A673 (cell line): ENCODE measurements around the gene RALBP1. TPM values are rescaled to one million over a fixed set of nuclear protein-coding genes. Genes with fewer than 3 reads are reported as not detected.
"Not testable (repeated sequence)": the region's sequence is repeated elsewhere in the genome, so short reads cannot be mapped to it uniquely, and the experiment has no call there.

Experiments used
- BruUV-seq: library from RNA; stranded (reverse); fragments of 400-500 nt; replicated peaks from 2 replicates; lab custom pipeline; 2021; lab: Mats Ljungman, UMichigan
- CTCF ChIA-PET: fragments of 300-600 bp; sonication (Branson Sonifier 250); formaldehyde crosslinking; loops from one replicate; lab custom pipeline; 2022; ENCODE audit warnings: antibody characterized with exemption; lab: Charles Lee
- POLR2A ChIA-PET: fragments of 300-600 bp; sonication (Branson Sonifier 250); formaldehyde crosslinking; loops from one replicate; lab custom pipeline; 2022; ENCODE audit warnings: antibody characterized with exemption; ENCODE audit not compliant: low non-redundant PET; lab: Charles Lee
- DNase-seq: peaks from one replicate; pipeline ENCODE4 v3.0.0-alpha.2; 2015; ENCODE audit warnings: low spot score
- H3K27ac ChIP-seq: fragments of 200-600 bp; sonication (generic); 2 replicates; pipeline ENCODE4 v1.5.1; 2016; ENCODE audit warnings: mixed run types, low read depth, mild to moderate bottlenecking, mixed read lengths, antibody characterized with exemption, low read length; ENCODE audit not compliant: poor library complexity, severe bottlenecking
- H3K27me3 ChIP-seq: fragments of 200-600 bp; sonication (generic); replicated peaks from 2 replicates; pipeline ENCODE4 v1.6.1; 2017; ENCODE audit warnings: mixed run types, low read depth, mild to moderate bottlenecking, mixed read lengths, antibody characterized with exemption, low read length; ENCODE audit not compliant: insufficient read depth, poor library complexity
- H3K36me3 ChIP-seq: fragments of 200-600 bp; sonication (generic); 2 replicates; pipeline ENCODE4 v1.6.1; 2016; ENCODE audit warnings: mixed run types, mild to moderate bottlenecking, mixed read lengths, antibody characterized with exemption, low read length; ENCODE audit not compliant: insufficient read depth, poor library complexity, severe bottlenecking
- H3K4me1 ChIP-seq: fragments of 200-600 bp; sonication (generic); 2 replicates; pipeline ENCODE4 v1.6.1; 2017; ENCODE audit warnings: mixed run types, mild to moderate bottlenecking, mixed read lengths, antibody characterized with exemption, low read length; ENCODE audit not compliant: insufficient read depth, poor library complexity, severe bottlenecking
- H3K4me3 ChIP-seq: fragments of 200-600 bp; sonication (generic); 2 replicates; pipeline ENCODE4 v1.5.1; 2016; ENCODE audit warnings: low read depth, mixed run types, mild to moderate bottlenecking, mixed read lengths, low read length; ENCODE audit not compliant: poor library complexity, severe bottlenecking
- H3K9me3 ChIP-seq: fragments of 200-600 bp; sonication (generic); 2 replicates; pipeline ENCODE4 v1.6.1; 2016; ENCODE audit warnings: mixed run types, low read depth, mild to moderate bottlenecking, mixed read lengths, antibody characterized with exemption, low read length; ENCODE audit not compliant: poor library complexity, severe bottlenecking
- EZH2 ChIP-seq: fragments of 200-600 bp; sonication (generic); IDR thresholded peaks from 2 replicates; pipeline ENCODE4 v1.6.1; 2017; ENCODE audit warnings: borderline replicate concordance, low read depth, mild to moderate bottlenecking, mixed read lengths, antibody characterized with exemption, low read length; ENCODE audit not compliant: poor library complexity, severe bottlenecking
- intact Hi-C: fragments of 100-400 bp; cut with micrococcal nuclease; formaldehyde crosslinking; loops from one replicate; pipeline ENCODE4 v1.10.0; 2022; ENCODE audit not compliant: unreplicated experiment
- total RNA-seq: library from RNA; stranded (reverse); gene quantifications from 2 replicates; pipeline ENCODE4 v1.2.3, GENCODE V29; 2021
- TF ChIP-seq, protein P1 (sequence below): fragments of 300-800, 200-600 bp; sonication (generic); conservative IDR thresholded peaks from 2 replicates; pipeline ENCODE4 v1.5.1; 2017; ENCODE audit warnings: low read depth, mild to moderate bottlenecking, antibody characterized with exemption, low read length, moderate library complexity, mixed read lengths

RALBP1 gene
- total RNA-seq, 1 experiment from 2014 or later, result 53.5 TPM

DNA sequence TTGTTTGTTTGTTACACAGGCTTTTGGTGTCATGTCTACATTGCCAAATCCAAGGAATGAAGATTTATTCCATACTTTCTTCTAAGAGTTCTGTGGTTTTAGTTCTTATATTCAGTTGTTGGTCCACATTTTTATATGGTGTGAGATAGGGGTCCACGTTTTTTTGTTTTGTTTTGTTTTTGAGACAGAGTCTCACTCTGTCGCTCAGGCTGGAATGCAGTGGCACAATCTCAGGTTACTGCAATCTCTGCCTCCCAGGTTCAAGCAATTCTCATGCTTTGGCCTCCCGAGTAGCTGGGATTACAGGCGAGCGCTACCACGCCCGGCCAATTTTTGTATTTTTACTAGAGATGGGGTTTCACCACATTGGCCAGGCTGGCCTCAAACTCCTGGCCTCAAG is 8.2 kb downstream of the RALBP1 start:
- no peaks in the 10 kb centered on the region for H3K27me3 ChIP-seq
- TF ChIP-seq, protein P1, sequence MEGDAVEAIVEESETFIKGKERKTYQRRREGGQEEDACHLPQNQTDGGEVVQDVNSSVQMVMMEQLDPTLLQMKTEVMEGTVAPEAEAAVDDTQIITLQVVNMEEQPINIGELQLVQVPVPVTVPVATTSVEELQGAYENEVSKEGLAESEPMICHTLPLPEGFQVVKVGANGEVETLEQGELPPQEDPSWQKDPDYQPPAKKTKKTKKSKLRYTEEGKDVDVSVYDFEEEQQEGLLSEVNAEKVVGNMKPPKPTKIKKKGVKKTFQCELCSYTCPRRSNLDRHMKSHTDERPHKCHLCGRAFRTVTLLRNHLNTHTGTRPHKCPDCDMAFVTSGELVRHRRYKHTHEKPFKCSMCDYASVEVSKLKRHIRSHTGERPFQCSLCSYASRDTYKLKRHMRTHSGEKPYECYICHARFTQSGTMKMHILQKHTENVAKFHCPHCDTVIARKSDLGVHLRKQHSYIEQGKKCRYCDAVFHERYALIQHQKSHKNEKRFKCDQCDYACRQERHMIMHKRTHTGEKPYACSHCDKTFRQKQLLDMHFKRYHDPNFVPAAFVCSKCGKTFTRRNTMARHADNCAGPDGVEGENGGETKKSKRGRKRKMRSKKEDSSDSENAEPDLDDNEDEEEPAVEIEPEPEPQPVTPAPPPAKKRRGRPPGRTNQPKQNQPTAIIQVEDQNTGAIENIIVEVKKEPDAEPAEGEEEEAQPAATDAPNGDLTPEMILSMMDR, result no peak
- TF ChIP-seq EZH2, result no peak
- no peak overlapping the region for H3K27ac ChIP-seq
- POLR2A ChIA-PET, result no interaction called here
- DNase-seq, result no peak
- H3K4me1 ChIP-seq, result peaks cover 3% of the 10 kb centered on the region
- no peak overlapping the region for H3K4me3 ChIP-seq
- no peaks in the 10 kb centered on the region for H3K9me3 ChIP-seq
- CTCF ChIA-PET, result no interaction called here
- H3K36me3 ChIP-seq, result no peaks in the 10 kb centered on the region
- intact Hi-C loops, result no loop called here
- no TSS peak for BruUV-seq

DNA sequence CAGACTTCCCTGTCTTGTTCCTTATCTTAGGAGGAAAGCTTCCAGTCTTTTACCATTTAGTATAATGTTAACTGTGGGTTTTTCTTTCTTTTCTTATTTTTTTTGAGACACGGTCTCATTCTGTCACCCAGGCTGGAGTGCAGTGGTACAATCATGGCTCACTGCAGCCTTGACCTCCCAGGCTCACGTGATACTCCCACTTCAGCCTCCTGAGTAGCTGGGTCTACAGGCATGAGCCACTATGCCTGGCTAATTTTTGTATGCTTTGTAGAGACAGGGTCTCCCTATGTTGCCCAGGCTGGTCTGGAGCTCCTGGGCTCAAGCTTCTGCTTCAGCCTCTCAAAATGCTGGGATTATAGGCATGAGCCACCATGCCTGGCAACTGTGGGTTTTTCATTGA is 9.5 kb downstream of the RALBP1 start:
- BruUV-seq, POLR2A ChIA-PET, H3K9me3 ChIP-seq, H3K36me3 ChIP-seq, H3K4me3 ChIP-seq, H3K27ac ChIP-seq, H3K4me1 ChIP-seq, CTCF ChIA-PET, H3K27me3 ChIP-seq, intact Hi-C loops, DNase-seq: not testable (repeated sequence)

DNA sequence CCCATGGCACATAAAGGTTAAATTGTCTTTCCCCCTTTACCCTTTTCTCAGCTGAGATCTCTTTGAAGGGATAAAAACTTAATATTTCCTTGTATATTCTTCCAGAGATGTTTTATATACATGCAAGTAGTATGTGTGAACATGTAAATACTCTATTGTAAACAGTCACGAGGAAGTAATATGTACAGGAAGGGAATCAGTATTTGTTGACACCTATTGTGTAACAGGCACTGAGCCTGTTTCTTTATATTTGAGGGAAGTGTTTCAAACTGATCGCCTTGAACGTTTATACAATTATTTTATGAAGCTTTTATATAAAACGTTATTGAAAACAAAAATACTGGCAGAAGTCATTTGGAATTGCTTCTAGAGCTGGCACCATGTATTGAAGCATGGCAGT is 13.2 kb downstream of the RALBP1 start:
- Histone ChIP-seq H3K27me3 (no peaks in the 10 kb centered on the region), H3K27ac (no peak overlapping the region), H3K9me3 (peaks cover 8% of the 10 kb centered on the region), H3K4me3 (no peak overlapping the region), H3K4me1 (no peaks in the 10 kb centered on the region), H3K36me3 (no peaks in the 10 kb centered on the region)
- no peak for DNase-seq
- BruUV-seq, result no TSS peak
- TF ChIP-seq, protein P1, result no peak
- no peak for TF ChIP-seq EZH2
- ChIA-PET CTCF (no interaction called here), POLR2A (no interaction called here)
- intact Hi-C loops, result no loop called here

DNA sequence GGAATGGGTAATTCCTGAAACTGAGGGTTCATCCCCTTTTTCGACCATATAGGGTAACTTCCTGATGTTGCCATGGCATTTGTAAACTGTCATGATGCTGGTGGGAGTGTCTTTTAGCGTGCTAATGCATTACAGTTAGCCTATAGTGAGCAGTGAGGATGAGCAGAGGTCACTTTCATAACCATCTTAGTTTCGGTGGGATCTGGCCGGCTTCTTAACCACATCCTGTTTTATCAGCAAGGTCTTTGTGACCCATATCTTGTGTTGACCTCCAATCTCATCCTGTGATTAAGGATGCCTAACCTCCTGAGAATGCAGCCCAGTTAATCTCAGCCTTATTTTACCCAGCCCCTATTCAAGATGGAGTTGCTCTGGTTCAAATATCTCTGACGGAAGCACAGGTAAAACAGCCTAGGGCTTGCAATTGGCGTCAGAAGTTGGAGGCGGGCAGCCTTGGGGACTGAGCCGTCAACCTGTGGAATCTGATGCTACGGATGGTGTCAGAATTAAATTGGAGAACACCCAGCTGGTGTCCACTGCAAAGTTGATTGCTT is 19.5 kb downstream of the RALBP1 start:
- DNase-seq, result no peak
- H3K27me3 ChIP-seq, result no peaks in the 10 kb centered on the region
- H3K4me3 ChIP-seq, result no peak overlapping the region
- no peak overlapping the region for H3K27ac ChIP-seq
- peaks cover 8% of the 10 kb centered on the region for H3K9me3 ChIP-seq
- H3K36me3 ChIP-seq, result no peaks in the 10 kb centered on the region
- TF ChIP-seq EZH2, result no peak
- TF ChIP-seq, protein P1, result no peak
- ChIA-PET POLR2A (no interaction called here), CTCF (no interaction called here)
- intact Hi-C loops, result no loop called here
- no peaks in the 10 kb centered on the region for H3K4me1 ChIP-seq
- no TSS peak for BruUV-seq
